ENCODE results near the gene UHRF1.
"Not testable (repeated sequence)": the region's sequence is repeated elsewhere in the genome, so short reads cannot be mapped to it uniquely, and the experiment has no call there.

The UHRF1 gene

GRCh38 chr19:4900879-4901278, 8.4 kb upstream of the UHRF1 start:
- not testable (repeated sequence) for DNase-seq (ENCODE audit: low spot score)

- no peak for DNase-seq (ENCODE audit: low spot score)
Observed at GRCh38 chr19:4902796-4903195, 6.5 kb upstream of the UHRF1 start, which contains the start of gene ARRDC5. ARRDC5 (minus strand) TSS chr19:4902896; CDS start chr19:4902825, 71 bp downstream.

DNA sequence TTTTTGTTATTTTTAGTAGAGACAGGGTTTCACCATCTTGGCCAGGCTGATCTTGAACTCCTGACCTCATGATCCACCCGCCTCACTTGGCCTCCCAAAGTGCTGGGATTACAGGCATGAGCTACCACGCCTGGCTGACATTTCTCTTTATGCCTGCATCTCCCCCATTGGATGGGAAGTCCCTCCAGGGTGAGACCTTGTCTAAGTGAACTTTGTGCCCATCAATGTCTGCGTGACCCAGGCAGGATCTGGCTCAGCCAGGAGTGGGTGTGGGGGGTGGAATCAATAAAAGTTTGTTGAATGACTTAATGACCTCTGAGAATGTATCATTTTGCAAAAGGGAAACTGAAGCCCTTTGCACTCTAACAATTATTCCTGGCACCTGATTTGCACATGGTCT, 4.8 kb upstream of the UHRF1 start:
- no peak for DNase-seq (ENCODE audit: low spot score)

DNA sequence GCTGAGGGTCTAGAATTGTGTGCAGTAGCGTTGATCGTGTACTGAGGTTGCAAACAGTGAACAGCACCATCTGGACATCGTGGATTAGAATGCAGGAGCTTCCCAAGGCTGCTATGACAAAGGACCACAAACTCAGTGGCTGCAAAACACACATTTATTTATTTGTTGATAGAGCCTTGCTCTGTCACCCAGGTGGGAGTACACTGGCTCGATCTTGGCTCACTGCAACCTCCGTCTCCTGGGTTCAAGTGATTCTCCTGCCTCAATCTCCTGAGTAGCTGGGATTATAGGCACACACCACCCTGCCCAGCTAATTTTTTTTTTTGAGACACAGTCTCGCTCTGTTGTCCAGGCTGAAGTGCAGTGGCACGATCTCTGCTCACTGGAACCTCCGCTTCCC, 2.3 kb upstream of the UHRF1 start:
- DNase-seq (ENCODE audit: low spot score) = no peak

DNA sequence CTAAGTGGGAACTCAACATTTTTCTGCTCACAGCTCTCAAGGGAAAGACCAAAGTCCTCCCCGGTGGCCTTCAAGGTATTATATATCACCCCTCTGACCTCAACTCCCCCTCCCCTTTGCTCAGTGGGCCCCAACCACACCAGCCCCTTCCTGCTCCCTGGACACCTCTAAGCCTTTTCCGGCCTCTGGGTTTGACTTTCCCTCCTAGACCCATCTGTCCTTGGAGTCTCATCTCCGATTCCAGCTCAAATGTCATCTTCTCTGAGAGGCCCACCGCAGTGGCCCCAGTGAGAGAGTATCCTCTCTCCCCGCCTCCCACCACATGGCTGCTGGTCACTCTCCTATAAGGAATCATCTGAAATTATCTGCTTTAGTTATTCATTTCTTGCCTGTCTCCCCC, 941 bp upstream of the UHRF1 start:
- no peak for DNase-seq (ENCODE audit: low spot score)

DNA sequence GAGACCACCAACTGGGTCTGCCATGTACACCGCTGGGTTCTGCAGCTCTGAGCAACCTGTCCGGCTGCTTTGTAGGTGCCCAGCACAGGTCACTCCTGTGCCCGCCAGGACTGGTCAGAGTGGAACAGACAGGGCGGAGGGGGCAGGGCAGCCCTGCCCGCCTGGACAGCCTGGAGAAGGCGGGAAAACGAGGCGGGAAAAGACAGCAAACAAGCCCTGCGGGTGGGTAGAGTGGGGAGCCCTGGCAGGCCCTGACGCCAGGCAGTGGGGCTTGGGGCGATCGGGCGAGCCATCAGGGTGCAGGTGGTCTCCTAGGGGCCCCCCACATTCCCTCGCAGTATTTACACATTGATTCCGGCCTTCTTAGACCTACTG, 533 bp upstream of the UHRF1 start:
- no peak for DNase-seq (ENCODE audit: low spot score)

GRCh38 chr19:4909897-4910593, 744 bp downstream of the UHRF1 start:
- DNase-seq (ENCODE audit: low spot score) = peak; percentile 93

DNA sequence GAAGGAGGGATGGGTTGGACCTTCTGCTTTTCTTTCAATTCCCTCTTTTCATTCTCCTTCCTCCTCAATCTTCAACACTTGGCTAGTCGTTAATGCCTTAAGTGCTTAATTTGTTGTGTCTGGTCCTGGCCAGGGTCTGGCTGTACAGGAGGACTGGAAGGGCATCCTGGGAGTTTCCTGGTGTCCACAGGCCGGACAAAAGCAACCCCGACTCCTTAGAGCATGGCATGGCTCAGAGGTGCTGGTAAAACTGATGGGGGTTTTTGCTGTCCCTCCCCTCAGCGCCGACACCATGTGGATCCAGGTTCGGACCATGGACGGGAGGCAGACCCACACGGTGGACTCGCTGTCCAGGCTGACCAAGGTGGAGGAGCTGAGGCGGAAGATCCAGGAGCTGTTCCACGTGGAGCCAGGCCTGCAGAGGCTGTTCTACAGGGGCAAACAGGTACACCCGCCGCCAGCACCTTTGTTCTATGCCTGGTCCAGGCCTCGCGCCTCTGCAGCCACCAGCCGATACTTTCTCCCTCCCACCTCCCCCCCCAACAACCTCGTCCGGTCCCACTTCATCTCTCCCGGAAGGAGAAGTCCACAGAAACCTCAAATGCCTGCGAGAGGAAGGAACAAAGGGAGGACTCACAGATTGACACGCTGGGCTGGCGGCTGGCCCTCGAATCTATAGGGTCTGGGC, 1.4 kb downstream of the UHRF1 start:
- no peak for DNase-seq (ENCODE audit: low spot score)

- no peak for DNase-seq (ENCODE audit: low spot score)
Observed at GRCh38 chr19:4911314-4911713, 2.0 kb downstream of the UHRF1 start.

DNA sequence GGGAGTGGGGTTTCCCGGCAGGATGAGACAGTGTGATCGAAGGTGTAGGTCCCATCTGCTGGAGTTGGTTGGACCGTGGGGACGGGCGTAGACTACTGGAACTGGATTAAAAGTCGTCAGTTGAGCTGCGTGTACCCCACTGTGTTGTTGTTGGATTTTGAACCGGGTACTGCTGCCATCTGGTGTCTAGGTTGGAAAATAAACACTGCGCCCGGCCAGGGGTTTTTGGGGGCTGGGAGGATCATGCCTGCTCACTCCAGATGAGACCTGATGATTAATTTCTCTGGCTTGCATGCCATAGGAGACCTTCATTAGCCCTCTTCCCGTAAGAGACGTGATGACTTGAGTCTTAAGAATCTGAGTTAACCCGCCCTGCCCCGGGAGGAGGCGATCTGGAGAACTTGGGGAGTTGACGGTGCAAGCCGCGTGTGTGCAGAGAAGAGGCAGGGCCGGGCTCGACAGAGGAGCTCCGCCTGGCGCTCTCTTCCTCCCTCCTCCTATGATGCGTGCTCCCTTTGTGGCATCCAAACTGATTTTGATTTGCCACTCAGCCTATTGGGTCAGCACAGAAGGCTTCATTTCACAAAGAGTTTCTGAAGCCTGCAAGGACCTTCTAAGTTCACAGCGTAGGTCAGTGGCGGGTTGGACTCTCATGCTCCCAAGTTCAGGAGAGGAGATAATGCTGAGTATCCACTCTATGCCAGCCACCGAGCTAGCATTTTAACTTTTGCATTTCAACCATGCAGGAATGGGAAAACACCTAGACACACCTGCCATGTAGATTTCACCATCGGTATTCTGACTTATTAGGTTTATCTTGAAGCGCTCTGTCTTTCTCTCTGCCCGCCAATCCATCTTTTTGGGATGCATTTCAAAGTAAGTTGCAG, 2.7 kb downstream of the UHRF1 start:
- peak; percentile 55 for DNase-seq (ENCODE audit: low spot score)

DNA sequence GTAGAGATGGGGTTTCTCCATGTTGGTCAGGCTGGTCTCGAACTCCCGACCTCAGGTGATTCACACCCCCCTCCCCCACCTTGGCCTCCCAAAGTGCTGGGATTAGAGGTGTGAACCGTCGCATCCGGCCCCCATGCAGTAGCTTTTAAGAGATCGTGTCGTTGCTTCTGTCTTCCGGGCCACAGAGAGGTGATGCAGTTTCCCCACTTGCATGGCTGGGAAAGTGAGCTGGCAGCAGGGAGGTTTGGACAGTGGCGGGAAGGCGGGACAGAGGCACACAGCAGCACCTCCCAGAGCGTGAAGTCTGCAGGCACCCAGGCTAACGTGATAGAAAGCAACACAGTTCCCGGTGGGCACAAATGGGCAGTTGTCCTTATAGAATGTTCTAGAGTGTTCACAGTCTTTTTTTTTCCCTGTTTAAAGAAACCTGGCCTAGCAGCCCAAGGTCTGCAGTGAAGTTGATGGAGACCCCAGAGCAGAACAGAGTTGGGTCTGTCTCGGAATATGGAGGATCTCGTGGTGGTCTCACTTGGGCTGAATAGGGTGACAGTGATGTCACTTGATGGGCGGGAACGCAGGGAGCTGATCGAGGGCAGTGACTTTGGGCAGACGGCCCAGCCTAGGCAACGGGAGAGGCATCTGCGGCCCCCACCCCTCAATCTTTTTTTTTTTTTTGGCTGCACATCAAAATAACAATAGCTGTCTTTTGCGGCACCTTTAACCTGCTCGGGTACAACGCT, 4.9 kb downstream of the UHRF1 start:
- DNase-seq (ENCODE audit: low spot score) = no peak

- peak; percentile 57 for DNase-seq (ENCODE audit: low spot score)
Observed at GRCh38 chr19:4914736-4915501, 5.6 kb downstream of the UHRF1 start.

GRCh38 chr19:4916292-4917082, 7.2 kb downstream of the UHRF1 start:
- no peak for DNase-seq (ENCODE audit: low spot score)

DNA sequence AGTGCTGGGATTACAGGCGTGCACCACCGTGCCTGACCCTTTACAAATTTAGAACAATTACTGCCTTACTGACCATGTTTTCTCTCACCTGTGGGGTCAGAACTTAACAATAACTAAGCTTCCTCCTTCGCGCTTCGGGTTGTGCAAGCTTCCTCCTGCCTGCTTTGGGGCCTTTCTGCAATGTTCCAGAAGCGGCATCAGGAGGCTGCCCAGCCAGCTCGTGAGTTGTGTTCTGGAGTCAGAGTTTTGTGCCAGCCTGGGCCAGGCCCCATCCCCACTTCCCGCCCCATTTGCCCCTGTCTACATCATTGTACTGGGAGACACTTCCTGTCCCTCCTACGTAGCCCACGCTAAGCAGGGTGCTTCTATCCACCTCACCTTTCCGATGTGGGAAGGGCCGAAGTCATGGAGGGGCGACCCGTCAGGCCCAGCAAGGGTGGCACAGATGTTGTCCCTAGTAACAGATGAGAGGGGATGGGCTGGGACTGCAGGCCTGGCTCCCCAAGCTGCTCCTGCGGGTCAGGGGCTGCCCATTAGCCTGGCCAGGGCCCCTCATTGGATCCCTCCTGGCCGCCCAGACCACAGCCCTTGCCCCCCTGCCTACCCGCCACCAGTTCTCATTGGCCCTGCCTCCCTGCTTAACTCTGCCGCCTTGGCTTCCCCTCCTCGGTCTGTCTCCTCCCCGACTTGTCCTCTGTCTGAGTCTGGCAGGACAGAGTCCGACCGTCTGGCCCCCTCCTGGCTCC, 13.4 kb downstream of the UHRF1 start:
- no peak for DNase-seq (ENCODE audit: low spot score)

DNA sequence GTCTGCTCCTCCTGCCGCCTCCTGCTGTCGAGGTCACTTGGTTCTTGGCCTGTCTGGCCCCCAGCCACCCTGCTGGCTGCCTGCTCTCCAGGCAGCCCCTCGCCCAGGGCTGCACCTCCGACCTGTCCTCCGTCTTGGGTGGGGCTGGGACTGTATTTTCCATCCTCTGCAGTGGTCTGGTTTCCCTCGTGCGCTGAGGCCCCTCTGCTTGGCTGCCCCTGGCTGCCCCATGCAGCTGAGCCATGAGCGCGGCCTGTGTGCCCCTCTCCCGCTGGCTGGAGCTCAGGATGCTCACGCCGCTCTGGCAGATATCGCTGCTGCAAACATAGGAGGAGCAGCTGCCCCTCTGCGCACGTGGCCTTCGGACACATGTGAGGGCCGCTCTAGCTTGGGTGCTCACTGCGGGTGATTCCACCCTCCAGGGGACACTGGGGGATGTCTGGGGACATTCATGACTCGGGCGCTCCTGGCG, 14.0 kb downstream of the UHRF1 start:
- DNase-seq (ENCODE audit: low spot score) = no peak

DNA sequence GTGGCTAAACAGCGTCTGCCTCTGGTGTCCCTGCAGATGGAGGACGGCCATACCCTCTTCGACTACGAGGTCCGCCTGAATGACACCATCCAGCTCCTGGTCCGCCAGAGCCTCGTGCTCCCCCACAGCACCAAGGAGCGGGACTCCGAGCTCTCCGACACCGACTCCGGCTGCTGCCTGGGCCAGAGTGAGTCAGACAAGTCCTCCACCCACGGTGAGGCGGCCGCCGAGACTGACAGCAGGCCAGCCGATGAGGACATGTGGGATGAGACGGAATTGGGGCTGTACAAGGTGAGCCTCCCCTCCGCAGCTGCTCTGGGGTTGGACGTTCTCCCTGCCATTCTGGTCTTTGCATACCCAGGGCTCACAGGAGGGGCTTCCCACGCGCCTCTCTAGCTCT, 19.9 kb downstream of the UHRF1 start:
- no peak for DNase-seq (ENCODE audit: low spot score)

- no peak for DNase-seq (ENCODE audit: low spot score)
Observed at GRCh38 chr19:4930664-4931063, 21.4 kb downstream of the UHRF1 start.

DNA sequence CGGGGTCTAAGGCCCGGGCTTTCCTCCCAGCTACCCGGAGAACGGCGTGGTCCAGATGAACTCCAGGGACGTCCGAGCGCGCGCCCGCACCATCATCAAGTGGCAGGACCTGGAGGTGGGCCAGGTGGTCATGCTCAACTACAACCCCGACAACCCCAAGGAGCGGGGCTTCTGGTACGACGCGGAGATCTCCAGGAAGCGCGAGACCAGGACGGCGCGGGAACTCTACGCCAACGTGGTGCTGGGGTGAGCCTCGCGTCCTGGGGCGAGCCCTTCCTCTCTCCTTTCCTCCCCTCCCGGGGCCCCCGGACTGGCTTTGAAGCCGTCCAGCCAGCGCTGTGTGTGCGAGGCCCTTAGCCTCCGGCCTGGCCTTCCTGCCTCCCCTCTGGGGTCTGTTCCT, 23.4 kb downstream of the UHRF1 start:
- no peak for DNase-seq (ENCODE audit: low spot score)

DNA sequence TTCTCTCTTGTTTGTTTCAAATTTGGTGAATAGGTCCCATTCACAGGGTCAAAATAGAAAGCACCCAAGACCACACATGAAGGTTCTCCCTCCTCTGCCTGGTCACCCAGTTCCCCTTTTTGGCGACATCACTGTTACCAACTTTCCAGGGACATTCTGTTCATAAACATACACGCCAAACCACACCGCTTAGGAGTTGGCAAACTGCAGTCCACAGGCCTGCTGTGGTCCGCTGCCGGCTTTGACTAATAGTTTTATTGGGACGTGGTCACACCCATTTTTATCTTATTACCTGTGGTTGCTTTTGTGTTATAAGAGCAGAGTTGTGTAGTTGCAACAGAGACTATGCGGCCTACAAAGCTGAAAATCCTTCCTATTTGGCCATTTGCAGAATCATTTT, 24.2 kb downstream of the UHRF1 start:
- DNase-seq (ENCODE audit: low spot score) = no peak

DNA sequence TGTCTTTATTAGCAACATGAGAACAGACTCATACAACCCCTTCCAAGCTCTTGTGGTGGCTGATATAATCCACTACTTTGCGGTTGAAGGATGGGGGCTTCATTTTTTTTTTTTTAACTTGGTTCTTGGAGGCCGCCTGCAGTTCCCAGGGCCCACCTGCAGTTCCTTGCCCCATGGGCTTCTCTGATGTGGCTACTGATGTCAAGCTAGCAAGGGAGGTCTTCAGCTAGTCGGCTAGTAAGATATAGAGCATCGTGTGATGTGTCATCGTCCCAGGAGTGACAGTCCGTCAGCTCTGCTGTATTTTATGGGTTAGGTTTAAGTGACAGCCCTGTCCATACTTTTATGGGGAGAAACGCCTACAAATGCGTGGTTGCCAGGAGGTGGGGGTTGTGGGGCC, 26.1 kb downstream of the UHRF1 start:
- DNase-seq (ENCODE audit: low spot score) = no peak

Measured in hematopoietic multipotent progenitor cell treated with erythropoietin and hydrocortisone succinate and interleukin-3 and kit ligand, for 15 days (in vitro differentiated cells).